Gastroesophageal sphincter (tissue), 3 donors: ENCODE measurements around the gene TNFRSF4.

Experiments
- POLR2A ChIP-seq, 2 donors: fragments of 450-650 bp; IDR thresholded peaks; one replicate each; pipeline ENCODE4 v1.6.1; 2017; ENCODE audit warnings: antibody characterized with exemption in 2 of 2, mild to moderate bottlenecking in 2 of 2, moderate library complexity in 1 of 2
- TF ChIP-seq, protein P1 (sequence below), 4 experiments: fragments of 200-600 bp in 2 of 4; fragments of 450-650 bp in 2 of 4; sonication (generic) in 1 of 4; IDR thresholded peaks; one replicate each; pipeline ENCODE4 v1.5.1; 2017 to 2019; ENCODE audit warnings: antibody characterized with exemption in 4 of 4, mild to moderate bottlenecking in 2 of 4, moderate library complexity in 2 of 4

DNA sequence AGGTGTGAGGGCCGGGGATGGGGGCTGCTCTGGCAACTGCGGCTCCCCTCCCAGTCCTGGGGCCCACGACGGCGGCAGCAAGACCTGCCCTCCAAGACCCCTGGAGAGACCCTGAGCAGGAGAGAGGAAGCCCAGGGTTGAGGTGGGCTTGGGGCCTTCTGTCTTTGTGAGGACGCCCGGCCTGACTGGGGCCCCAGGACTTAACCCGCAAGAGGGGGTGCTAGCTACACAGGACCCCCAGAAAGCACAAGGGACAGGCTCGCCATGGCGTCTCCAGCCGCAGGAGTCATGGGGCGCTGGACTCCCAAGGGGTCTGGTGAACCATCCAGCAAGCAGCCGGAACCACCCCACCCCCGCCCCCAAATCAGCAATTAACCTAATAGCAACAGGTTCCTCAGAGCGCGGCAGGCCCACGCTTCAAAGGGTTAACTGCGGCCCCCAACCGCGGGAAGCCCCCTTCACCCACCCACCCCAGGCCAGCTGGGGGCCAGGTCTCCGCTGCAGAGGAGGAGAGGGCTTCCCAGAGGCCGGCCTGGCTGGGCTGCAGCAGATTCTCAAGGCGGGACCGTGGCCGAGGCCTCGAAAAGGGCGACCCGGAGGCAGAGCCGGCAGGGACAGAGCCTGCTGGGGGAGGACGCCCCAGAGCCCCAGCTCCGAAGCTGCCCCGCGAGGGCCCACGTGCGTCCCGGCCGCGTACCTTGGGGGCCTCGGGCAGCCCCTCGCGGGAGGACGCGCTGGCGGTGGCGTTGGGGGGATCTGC is 32.0 kb upstream of the TNFRSF4 start:
- no peak for TF ChIP-seq POLR2A (IDR thresholded peaks at IDR 0.05)
- TF ChIP-seq, protein P1, sequence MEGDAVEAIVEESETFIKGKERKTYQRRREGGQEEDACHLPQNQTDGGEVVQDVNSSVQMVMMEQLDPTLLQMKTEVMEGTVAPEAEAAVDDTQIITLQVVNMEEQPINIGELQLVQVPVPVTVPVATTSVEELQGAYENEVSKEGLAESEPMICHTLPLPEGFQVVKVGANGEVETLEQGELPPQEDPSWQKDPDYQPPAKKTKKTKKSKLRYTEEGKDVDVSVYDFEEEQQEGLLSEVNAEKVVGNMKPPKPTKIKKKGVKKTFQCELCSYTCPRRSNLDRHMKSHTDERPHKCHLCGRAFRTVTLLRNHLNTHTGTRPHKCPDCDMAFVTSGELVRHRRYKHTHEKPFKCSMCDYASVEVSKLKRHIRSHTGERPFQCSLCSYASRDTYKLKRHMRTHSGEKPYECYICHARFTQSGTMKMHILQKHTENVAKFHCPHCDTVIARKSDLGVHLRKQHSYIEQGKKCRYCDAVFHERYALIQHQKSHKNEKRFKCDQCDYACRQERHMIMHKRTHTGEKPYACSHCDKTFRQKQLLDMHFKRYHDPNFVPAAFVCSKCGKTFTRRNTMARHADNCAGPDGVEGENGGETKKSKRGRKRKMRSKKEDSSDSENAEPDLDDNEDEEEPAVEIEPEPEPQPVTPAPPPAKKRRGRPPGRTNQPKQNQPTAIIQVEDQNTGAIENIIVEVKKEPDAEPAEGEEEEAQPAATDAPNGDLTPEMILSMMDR (IDR thresholded peaks at IDR 0.05): no peak
